NCI-H345 treated with DMSO at 0.1 percent for 48 hours (cell line): ENCODE data around the gene ATRIP.
"Not testable (repeated sequence)": the region's sequence is repeated elsewhere in the genome, so short reads cannot be mapped to it uniquely, and the experiment has no call there.

Experiments
- DNase-seq: peaks from one replicate; lab custom pipeline; 2025; ENCODE audit not compliant: unreplicated experiment; lab: John Stamatoyannopoulos, UW

Gene ATRIP

GRCh38 chr3:48467110-48467454, 20.5 kb downstream of the ATRIP start:
- no peak for DNase-seq

- no peak for DNase-seq
Measured at GRCh38 chr3:48467473-48468267, 21.1 kb downstream of the ATRIP start.

- no peak for DNase-seq
Measured at GRCh38 chr3:48468329-48468731, 21.8 kb downstream of the ATRIP start.

DNA sequence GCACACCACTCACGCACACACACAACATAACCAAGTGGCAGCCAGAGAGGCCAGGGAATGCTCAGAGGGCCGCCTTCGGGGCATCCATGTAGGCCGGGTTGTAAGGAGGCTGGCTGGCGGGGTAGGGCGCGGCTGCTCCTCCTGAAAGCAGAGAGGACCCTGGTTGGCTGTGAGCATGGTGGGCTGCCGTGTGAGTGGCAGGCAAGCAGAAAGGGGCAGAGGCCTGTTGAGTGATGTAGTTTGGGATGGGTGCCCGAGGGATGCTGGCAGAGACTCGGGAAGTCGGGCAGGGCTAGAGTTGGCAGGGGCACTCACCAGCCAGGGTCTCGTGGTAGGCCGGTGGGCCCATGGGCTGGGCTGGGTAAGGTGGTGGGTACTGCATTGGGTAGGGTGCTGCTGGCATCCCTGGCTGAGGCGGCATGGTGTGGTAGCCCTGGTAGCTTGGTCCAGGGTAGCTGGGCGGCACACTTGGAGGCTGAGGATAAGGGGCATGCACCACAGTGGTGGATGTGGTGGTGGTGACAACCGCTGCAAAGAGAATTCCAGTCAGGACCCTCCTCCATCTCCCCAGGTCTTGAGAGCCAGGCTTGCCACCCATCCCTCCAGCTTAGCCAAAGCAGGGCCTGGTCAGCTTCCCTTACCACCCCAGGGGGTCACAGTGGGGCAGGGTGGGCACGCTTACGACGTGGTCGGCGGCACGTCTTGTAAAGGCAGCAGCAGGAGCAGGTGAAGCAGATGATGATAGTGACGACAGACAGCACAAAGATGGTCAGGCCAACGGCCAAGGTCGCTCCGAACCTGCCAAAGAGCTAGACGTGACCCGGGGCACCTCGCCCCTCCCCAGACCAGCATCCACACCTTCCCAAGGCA, 22.7 kb downstream of the ATRIP start:
- no peak for DNase-seq

DNA sequence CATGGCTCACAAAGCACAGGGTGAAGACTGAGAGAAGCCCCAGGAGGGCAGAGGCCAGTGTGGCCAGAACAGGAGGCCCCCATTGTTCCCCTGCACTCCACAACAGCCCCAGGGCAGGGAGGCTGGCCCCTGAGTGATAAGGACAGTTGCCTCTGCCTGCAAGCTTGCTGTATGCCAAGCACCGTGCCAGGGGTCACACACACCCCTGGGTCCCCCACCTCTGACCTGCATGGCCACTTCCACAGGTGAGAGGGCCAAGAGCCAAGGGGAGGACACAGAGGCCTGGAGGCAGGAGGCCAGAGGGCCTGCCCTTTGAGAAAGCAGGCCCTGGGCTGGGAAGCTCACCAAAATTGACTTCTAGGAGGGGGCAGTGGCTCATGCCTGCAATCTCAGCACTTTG, 23.7 kb downstream of the ATRIP start:
- DNase-seq: no peak

GRCh38 chr3:48472673-48472922, 26.1 kb downstream of the ATRIP start:
- no peak for DNase-seq

GRCh38 chr3:48472923-48473616, 26.5 kb downstream of the ATRIP start:
- DNase-seq: no peak

- DNase-seq: no peak
Measured at GRCh38 chr3:48473617-48473952, 27.0 kb downstream of the ATRIP start.

DNA sequence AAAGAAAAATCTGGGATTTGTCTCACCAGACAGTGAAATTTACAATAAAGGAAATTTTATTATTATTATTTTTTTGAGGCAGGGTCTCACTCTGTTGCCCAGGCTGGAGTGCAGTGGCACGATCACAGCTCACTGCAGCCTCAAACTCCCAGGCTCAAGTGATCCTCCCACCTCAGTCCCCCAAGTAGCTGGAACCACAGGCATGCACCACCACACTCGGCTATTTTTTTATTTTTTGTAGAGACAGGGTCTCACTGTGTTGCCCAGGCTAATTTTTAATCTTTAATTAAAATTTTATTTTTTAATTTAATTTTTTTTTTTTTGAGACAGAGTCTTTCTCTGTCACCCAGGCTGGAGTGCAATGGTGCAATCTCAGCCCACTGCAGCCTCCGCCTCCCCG, 27.5 kb downstream of the ATRIP start:
- DNase-seq: not testable (repeated sequence)

GRCh38 chr3:48474619-48475018, 28.1 kb downstream of the ATRIP start:
- DNase-seq: no peak

GRCh38 chr3:48475188-48475587, 28.7 kb downstream of the ATRIP start:
- DNase-seq: no peak

GRCh38 chr3:48476426-48477053, 30.0 kb downstream of the ATRIP start:
- peak; percentile 42 for DNase-seq

DNA sequence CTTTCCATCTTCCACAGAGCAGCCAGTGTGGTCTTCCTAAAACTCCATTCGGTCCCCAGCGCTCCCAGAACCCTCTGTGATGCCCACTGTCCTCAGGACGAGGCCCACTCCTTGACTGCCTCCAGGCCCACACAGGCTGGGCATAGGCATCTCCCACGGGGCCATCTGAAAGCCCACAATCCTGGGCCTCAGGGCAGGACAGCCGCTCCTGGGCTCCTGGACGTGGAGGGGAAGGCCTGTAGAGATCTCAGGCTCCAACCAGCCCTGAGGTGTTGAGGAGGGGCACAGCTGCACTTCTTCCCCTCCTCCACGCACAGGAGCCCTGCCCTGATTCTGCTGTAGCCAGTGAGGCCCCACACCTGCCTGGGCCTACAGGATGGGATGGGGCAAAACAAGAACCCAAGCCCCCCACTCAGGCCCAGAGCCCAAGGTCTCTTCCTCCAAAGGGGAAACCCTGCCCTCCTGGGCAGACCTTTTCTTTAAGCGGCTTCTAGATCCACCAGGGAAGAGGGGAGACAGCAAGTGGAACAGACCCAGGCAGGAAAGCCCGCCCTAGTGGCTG, 31.5 kb downstream of the ATRIP start:
- DNase-seq: no peak

DNA sequence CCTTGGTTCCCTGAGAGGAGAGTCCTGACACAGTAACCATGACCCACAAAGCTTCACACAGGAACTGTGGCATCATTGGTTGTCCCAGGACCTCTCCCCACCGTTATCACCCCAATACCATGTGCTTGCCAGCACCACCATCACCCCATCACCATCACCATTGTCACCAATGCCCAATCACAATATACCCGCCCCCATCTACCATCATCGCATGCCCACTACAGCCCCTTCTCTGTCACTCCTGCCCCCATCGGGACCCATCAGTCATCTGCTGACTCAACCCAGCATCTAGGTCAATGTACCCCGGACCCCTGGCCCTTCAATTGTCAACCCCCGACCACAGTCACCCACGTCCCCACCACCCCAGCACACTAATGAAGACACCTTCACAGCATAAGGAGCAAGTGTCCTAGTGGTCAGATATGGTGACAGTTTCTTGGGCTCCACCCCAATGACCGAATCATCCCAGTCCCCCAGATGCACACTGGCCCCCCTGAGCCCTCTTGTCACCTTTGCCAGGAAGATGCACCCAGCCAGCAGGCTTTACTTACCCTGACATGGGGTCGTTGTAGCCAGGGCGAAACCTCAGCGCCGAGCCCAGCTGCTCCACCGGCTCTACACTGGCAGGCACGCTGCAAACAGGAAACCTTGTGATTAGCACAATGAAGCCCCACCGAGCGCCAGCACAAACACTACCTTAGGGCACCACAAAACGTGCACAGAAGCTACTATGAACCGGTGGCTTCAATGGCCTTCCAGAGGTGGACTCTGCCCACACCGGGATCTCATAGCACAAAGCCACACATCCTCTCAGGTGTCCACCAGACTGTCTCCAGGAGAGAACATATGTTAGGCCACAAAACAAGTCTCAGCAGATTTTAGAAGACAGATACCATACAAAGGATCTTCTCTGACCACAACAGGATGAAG, 32.4 kb downstream of the ATRIP start:
- no peak for DNase-seq

GRCh38 chr3:48480891-48481290, 34.4 kb downstream of the ATRIP start:
- not testable (repeated sequence) for DNase-seq

GRCh38 chr3:48482822-48483221, 36.3 kb downstream of the ATRIP start:
- not testable (repeated sequence) for DNase-seq

DNA sequence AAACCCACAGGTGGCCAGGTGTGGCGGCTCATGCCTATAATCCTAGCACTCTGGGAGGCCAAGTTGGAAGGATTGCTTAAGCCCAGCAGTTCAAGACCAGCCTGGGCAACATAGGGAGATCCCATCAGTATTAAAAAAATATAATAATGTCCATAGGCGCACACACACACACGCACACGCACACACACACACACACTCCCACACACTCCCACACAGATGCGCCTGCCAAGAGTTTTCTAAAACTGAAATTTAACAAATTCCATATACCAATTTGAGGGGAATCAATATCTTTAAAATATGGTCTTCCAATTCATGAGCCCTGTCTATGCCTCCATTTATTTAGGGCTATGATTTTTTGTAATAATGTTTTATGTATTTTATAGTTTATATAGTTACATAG, 40.4 kb downstream of the ATRIP start:
- DNase-seq: no peak

- no peak for DNase-seq
Measured at GRCh38 chr3:48492461-48493202, 46.1 kb downstream of the ATRIP start.

GRCh38 chr3:48493203-48493501, 46.6 kb downstream of the ATRIP start:
- DNase-seq: no peak

DNA sequence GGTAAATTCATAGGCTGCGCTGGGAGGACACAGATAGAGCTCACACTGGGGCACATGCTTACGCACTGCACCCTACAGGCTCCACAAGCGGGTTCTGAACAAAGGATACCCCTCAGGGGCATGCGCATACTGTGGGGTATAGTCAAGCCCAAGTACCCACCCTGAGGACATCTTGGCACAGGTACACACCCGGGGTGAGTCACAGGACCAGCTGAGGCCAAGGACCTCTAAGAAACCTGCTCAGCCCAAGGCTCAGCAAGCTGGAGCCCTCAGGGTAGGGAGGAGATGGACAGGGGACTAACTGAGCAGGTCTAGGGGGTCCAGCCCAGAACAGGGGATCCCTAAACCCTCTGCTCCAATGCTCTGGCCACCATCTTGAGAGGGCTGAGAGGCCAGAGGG, 54.1 kb downstream of the ATRIP start:
- no peak for DNase-seq
